ENCODE measurements around the gene TTC23.

Gene TTC23

DNA sequence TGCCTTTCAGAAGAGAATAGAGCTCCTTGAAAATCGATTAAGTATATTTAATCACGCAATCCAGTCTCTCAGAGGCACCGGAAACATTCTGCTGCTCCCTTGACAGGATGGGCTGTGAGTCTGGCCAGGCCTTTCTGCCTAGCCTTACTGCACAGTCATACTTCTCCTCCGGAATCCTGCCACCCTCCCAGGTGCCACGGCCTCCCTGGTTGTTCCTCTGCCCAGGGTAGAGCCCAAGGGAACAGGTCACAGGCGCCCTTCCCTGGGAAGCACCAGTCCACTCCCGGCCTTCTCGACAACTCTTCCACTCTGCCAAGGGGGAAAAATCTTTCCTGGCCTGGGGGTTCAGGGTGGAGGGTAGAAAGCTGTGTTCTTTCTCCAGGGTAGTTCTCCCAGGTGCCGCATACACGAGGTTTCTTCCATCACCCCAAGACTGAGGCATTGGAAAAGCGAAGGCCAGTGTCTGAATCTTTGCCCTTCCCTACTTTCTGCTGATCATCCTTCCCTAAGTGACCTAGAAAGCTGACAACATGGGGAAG, 161.9 kb downstream of the TTC23 start:
- no peak overlapping the region for H2AFZ ChIP-seq (ENCODE audit: low read length)
- TF ChIP-seq EZH2phosphoT487 (IDR thresholded peaks at IDR 0.05; ENCODE audit: low read length) (no peak), EZH2 (optimal IDR thresholded peaks at IDR 0.05; ENCODE audit: low read depth, low read length) (no peak)
- TF ChIP-seq, protein P1, sequence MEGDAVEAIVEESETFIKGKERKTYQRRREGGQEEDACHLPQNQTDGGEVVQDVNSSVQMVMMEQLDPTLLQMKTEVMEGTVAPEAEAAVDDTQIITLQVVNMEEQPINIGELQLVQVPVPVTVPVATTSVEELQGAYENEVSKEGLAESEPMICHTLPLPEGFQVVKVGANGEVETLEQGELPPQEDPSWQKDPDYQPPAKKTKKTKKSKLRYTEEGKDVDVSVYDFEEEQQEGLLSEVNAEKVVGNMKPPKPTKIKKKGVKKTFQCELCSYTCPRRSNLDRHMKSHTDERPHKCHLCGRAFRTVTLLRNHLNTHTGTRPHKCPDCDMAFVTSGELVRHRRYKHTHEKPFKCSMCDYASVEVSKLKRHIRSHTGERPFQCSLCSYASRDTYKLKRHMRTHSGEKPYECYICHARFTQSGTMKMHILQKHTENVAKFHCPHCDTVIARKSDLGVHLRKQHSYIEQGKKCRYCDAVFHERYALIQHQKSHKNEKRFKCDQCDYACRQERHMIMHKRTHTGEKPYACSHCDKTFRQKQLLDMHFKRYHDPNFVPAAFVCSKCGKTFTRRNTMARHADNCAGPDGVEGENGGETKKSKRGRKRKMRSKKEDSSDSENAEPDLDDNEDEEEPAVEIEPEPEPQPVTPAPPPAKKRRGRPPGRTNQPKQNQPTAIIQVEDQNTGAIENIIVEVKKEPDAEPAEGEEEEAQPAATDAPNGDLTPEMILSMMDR (IDR thresholded peaks at IDR 0.05; ENCODE audit: low read length), result no peak
- no peak overlapping the region for H3K9ac ChIP-seq (ENCODE audit: low read length)
- H3K27me3 ChIP-seq (replicated peaks; ENCODE audit: insufficient read depth, low read length), result no peaks in the 10 kb centered on the region
- H4K20me1 ChIP-seq (ENCODE audit: insufficient read depth, low read length), result no peaks in the 10 kb centered on the region
- H3K27ac ChIP-seq (ENCODE audit: low read length), result no peak overlapping the region
- H3K4me3 ChIP-seq (ENCODE audit: low read length), result no peak overlapping the region
- H3K4me2 ChIP-seq (ENCODE audit: low read depth, low read length), result no peak overlapping the region
- H3K9me3 ChIP-seq (replicated peaks; ENCODE audit: insufficient read depth, low read length), result no peaks in the 10 kb centered on the region
- H3K4me1 ChIP-seq (ENCODE audit: low read length), result peaks cover 12% of the 10 kb centered on the region
- H3K79me2 ChIP-seq (ENCODE audit: low read length), result no peaks in the 10 kb centered on the region
- no peak for DNase-seq
- H3K9me2 ChIP-seq (replicated peaks; ENCODE audit: insufficient read depth, low read length), result no peaks in the 10 kb centered on the region
- peaks cover 5% of the 10 kb centered on the region for H3F3A ChIP-seq (ENCODE audit: insufficient read depth, low read length)
- no peaks in the 10 kb centered on the region for H3K36me3 ChIP-seq (replicated peaks; ENCODE audit: insufficient read depth, low read length)

DNA sequence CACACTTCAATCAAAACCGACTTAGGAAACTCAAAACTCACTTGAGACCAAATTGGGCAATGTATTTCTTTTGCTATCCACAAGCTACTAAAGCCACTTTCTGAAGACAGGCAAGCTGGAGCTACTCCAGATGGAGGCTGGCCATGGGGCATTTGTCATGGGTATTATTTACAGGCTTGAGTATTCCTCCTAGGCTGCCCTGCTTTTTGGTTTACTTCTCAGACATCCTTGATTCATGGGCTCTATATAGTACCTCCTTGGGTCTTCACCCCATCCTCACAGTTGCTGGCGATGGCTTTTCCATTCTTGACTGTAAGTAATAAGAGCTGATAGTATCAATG, 163.1 kb downstream of the TTC23 start:
- no peak overlapping the region for H2AFZ ChIP-seq (ENCODE audit: low read length)
- peaks cover 12% of the 10 kb centered on the region for H3K4me1 ChIP-seq (ENCODE audit: low read length)
- H3F3A ChIP-seq (ENCODE audit: insufficient read depth, low read length), result peaks cover 5% of the 10 kb centered on the region
- no peak overlapping the region for H3K4me2 ChIP-seq (ENCODE audit: low read depth, low read length)
- H3K4me3 ChIP-seq (ENCODE audit: low read length), result no peak overlapping the region
- no peaks in the 10 kb centered on the region for H3K79me2 ChIP-seq (ENCODE audit: low read length)
- no peaks in the 10 kb centered on the region for H3K9me2 ChIP-seq (replicated peaks; ENCODE audit: insufficient read depth, low read length)
- TF ChIP-seq, protein P1 (IDR thresholded peaks at IDR 0.05; ENCODE audit: low read length), result no peak
- TF ChIP-seq EZH2 (optimal IDR thresholded peaks at IDR 0.05; ENCODE audit: low read depth, low read length) (no peak), EZH2phosphoT487 (IDR thresholded peaks at IDR 0.05; ENCODE audit: low read length) (no peak)
- DNase-seq, result no peak
- no peaks in the 10 kb centered on the region for H3K9me3 ChIP-seq (replicated peaks; ENCODE audit: insufficient read depth, low read length)
- H4K20me1 ChIP-seq (ENCODE audit: insufficient read depth, low read length), result no peaks in the 10 kb centered on the region
- no peaks in the 10 kb centered on the region for H3K36me3 ChIP-seq (replicated peaks; ENCODE audit: insufficient read depth, low read length)
- no peak overlapping the region for H3K9ac ChIP-seq (ENCODE audit: low read length)
- H3K27me3 ChIP-seq (replicated peaks; ENCODE audit: insufficient read depth, low read length), result no peaks in the 10 kb centered on the region
- no peak overlapping the region for H3K27ac ChIP-seq (ENCODE audit: low read length)

All from MM.1S (cell line).